Activated gamma-delta T cell (primary cell): ENCODE measurements around the gene STUB1.
A peak's percentile ranks its signal among the peaks of the same experiment; 100 is the strongest.
"Not testable (repeated sequence)": the region's sequence is repeated elsewhere in the genome, so short reads cannot be mapped to it uniquely, and the experiment has no call there.

Experiments used
- DNase-seq: peaks from one replicate; lab custom pipeline; 2025; lab: John Stamatoyannopoulos, UW

Gene STUB1

GRCh38 chr16:678858-679813, 1.1 kb upstream of the STUB1 start:
- DNase-seq, result no peak

DNA sequence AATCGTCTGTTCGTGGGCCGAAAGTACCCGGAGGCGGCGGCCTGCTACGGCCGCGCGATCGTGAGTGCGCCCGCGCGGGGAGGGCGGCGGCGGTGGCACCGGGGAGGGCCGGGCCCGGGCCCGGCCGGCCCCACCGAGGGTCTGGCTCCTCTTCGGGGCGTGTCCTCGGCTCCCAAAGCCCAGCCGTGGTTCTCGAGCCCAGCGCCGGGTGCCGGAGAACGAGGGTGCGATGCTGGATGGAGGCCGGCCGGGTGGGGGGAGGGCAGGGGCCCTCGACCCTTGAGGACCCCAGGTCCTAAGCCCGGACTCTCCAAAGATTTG, 375 bp downstream of the STUB1 start:
- no peak for DNase-seq

DNA sequence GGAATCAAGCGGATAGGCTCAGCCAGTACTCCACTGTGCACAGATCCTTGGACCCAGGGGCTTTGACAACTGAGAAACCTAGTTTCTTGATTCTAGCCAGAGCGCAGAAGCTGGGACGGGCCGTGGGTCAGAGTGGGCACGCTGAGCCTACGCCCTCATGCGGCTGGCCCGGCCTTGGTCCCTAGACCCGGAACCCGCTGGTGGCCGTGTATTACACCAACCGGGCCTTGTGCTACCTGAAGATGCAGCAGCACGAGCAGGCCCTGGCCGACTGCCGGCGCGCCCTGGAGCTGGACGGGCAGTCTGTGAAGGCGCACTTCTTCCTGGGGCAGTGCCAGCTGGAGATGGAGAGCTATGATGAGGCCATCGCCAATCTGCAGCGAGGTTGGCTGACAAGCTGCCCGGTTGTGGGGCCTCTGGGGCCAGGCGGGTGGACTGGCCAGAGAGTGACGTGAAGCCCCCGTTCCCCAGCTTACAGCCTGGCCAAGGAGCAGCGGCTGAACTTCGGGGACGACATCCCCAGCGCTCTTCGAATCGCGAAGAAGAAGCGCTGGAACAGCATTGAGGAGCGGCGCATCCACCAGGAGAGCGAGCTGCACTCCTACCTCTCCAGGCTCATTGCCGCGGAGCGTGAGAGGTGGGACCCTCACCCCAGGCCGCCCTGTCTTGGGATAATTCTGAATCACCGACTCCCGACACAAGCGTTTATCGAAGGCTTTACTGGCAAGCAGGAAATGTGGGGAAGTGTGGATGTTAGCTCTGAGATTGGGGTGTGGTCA, 946 bp downstream of the STUB1 start:
- DNase-seq, result no peak

DNA sequence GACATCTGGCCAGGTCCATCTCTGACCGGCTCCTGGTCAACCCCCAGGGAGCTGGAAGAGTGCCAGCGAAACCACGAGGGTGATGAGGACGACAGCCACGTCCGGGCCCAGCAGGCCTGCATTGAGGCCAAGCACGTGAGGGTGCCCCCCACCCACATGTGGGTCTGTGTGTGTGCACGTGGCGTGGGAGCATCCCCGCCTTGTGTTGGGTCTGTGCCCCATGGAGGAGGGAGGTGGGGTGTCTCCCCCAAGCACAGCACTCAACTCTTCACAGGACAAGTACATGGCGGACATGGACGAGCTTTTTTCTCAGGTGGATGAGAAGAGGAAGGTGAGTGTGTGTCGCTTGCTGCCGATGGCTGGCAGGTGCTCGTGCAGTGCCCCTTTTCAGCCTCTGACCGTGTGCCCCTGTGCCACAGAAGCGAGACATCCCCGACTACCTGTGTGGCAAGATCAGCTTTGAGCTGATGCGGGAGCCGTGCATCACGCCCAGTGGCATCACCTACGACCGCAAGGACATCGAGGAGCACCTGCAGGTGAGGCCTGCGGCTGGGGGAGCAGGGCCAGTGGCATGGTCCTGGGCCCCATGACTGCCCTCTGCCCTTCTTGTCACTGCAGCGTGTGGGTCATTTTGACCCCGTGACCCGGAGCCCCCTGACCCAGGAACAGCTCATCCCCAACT, 1.7 kb downstream of the STUB1 start:
- no peak for DNase-seq

DNA sequence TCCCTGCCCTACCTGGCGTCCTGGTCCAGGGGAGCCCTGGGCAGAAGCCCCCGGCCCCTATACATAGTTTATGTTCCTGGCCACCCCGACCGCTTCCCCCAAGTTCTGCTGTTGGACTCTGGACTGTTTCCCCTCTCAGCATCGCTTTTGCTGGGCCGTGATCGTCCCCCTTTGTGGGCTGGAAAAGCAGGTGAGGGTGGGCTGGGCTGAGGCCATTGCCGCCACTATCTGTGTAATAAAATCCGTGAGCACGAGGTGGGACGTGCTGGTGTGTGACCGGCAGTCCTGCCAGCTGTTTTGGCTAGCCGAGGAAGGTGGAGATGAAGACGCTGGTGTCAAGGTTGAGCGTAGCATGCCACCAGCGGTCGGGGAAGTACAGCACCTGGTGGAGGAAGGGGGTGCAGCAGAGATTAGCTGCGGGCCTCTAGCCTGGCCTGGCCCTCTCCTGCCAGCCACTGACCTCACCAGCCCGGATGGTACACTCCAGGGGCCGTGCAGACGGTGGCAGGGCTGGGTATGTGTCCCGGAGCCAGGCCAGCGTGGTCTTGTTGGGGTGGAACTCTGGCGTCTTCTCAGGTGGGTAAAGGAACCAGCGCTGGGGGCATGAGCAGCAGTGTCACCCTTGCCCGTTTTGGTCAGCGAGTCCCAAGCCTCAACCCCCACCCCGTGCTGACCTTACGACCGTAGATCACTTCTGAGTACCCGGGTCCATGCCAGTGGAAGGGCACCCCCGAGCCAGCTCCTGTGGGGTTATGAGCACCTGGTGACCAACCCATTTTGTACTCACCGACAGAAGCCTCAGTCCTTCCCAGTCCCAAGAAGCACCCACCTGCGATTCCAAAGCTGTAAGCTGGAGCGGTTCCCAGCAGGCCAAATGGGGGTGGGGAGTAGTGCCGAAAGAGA, 2.5 kb downstream of the STUB1 start:
- no peak for DNase-seq

DNA sequence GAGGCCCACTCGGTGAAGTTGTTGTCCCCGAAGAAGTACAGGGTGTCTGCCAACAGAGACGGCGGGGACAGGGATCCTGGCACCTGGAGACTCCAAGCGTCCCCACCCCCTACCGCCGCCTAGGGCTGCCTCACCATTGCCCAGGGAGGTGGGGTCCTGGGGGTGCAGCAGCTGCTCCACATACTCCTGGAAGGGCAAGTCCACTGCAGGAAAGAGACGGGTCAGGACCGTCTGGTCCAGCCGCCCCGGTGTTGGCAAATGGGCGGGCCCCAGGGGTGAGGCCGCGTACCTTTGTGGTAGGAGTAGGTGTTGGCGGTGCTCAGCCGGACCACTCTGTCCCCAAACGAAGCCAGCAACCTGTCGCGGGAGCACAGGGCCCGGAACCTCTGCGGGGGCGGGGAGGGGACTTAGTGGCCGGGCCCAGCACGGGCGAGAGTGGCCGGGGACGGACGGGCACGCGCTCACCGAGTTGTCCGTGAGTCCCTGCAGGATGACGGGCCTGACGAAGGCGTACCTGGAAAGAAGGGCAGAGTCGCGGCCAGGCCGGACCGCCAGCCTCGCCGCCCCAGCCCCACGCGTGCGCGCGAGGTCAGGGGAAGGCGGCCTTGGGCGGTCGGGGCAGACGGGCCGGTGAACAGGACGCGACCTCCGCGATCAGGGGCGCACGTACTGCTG, 3.3 kb downstream of the STUB1 start:
- DNase-seq, result no peak

GRCh38 chr16:684071-684794, 4.0 kb downstream of the STUB1 start, which contains the start of gene JMJD8:
Gene JMJD8, minus strand, starts transcription at chr16:684334. Its CDS starts 15 bp downstream, at chr16:684319.
- peak; percentile 94 for DNase-seq

- no peak for DNase-seq
These were observed 4.9 kb downstream of the STUB1 start for GRCh38 chr16:684961-685696.

- no peak for DNase-seq
These were observed 5.8 kb downstream of the STUB1 start for GRCh38 chr16:685967-686366.

GRCh38 chr16:686459-687260, 6.5 kb downstream of the STUB1 start:
- DNase-seq, result no peak

DNA sequence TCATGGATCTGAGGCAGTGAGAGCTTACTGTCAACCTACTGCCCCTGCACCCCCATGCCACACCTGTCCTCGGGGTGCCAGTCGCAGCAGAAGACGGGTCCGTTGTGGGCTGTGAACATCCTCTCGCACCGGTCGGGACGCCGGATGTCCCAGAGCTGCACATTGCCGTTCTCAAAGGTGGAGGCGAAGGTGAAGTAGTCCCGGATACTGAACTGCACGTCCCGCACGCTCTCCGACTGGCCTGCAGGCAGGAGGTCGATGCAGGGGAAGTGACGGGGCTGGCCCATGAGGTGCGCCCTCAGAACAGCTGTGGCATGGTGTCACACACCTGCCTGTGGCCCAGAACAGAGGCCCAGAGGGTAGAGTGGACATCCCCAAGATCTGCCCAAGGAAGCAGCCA, 7.3 kb downstream of the STUB1 start:
- no peak for DNase-seq

GRCh38 chr16:689175-689897, 9.1 kb downstream of the STUB1 start:
- DNase-seq, result no peak

- not testable (repeated sequence) for DNase-seq
These were observed 11.0 kb downstream of the STUB1 start for GRCh38 chr16:691242-691641.

DNA sequence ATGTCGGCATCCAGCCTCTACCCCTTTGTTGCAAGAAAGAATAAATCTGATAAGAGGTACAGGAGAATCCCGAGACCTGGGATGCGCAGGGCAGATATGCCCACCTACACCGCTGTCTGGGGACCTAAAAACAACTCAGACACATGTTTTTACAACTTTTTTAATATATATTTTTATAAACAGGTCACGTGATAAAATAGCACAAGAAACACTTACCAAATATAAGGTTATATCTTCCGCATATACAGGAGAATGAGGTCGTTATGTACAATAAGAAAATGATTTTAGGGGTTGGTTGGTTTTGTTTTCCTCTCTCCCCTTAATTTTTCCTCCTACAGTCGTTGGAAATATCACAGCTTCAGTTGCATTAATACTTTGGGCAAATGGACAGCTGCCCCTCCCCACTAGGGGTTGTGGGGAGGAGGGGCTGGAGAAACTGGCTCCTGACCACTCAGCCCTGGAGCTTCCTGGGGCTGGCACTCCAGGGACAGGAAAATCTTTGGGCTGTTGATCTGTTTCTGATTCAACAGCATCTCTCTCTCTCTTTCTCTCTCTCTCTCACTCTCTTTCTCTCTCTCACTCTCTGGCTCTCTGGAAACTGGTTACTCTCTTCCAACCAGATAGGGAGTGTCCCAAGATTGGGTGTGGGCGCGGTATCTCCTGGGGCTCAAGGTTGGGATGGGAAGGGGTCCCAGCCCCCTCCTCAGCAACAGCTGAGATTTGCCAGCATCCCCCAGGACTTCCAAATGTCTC, 12.3 kb downstream of the STUB1 start:
- DNase-seq, result no peak

GRCh38 chr16:693364-693763, 13.2 kb downstream of the STUB1 start:
- no peak for DNase-seq

DNA sequence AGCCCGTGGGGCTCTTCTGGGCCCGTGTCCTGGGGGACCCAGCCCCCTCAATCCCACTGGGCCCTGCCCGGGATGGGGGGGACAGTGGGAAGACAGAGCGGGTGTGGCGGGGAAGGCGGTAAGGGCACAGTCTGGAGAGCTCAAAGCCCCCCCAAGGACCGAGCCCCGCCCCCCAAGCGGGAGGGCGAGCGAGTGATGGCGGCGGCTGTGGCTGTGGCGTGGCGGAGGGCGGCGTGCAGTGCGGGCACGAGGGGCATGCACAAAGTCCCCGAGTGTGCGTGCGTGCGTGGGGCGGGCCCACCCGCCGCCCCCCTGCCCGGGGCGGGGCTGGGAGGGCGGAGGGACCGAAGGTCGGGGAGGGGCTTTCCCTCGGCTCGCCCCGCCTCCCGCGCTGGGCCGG, 13.6 kb downstream of the STUB1 start:
- no peak for DNase-seq

- DNase-seq, result no peak
These were observed 14.1 kb downstream of the STUB1 start for GRCh38 chr16:694187-694862.
